Measurements from ENCODE around the gene DBF4B.
A peak's percentile ranks its signal among the peaks of the same experiment; 100 is the strongest.

The DBF4B gene

DNA sequence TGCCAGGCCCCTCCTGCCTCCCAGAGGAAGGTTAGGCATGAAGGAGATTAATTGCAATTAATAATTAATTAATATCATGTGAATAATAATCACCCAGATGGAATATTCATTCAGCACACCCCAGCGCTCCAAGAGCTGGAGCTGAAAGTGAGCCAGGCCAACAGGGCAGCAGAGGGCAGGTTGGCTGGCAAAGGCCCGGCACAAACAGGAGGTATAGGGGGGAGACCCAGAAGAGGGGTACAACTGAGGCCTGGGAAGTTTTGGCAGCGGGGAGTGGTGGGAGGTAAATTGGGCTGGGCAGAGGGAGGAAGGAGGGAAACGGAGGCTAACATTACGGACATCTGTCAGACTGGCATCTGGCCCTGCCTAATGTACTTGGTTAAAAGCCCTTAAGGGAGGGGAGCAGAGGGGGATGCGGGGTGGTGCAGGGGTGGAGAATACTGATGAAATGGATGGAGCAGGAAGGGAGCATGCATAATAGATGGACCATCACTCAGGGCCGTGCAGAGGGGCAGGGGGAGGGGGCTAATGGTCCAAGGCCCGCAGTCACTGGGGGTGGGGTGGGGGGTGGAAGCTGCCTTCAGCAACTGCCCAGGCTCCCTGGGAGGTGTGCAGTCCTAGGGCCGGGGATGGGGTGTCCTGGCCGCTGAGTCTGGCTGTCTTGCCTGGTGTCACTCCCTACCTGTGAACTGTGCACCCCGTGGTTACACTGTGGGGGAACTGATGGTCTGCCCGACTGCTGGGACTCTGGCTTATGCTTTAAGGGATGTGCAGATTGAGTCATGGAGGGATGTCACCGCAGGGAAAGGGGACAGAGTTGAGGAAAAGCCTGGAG is 52.2 kb downstream of the DBF4B start:
- DNase-seq = no peak

DNA sequence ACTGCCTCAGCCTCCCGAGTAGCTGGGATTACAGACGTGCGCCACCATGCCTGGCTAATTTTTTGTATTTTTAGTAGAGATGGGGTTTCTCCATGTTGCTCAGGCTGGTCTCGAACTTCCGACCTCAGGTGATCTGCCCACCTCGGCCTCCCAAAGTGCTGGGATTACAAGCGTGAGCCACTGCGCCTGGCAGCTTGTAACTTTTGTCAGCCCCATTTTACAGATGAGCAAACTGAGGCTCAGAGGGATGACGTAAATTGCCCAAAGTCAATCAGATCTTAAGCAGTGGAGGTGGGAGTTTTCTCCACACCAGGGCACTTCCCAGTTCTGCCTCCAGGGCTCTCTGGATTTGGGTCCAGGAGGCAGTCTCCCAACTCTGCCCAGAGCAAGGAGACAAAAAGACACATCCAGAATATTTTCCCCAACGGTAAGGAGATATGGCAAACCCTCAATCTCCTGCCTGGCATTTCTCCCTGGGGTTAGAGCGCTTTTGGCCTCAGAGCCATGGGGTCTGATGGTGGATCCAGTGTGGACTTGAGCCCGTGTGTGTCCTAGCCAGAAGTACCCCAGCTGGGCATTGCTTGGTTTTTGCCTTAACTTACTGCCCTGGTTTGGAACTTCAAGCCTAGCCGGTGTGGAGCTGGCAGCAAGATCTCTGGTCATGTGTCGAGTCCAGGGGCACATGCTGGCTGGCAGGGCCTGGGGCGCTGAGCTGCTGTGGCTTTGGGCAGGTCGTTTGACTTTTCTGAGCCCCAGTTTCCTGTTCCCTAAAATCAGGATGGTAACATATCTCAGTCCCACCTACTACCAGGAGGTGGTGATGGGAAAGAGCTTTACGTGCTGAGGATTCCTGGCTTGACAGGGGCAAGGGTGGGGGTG is 53.7 kb downstream of the DBF4B start:
- DNase-seq = no peak

DNA sequence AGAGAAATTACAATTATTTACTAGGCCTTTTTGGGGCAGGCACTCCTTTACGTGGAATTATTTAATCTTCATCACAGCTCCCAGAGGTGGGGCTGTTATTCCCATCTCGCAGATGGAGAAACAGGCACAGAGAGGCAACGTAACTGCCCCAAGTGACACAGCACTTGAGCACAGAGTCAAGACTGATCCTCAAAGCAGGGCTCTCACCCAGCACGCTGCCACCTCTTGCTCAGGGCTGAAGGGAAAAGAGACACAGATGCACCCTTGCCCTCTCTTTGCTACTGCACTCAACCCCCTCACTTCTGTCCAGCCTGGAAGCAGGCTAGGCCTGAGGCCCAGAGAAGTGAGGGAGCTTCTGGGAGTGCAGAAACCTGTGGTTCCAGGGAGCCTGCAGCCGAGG is 54.7 kb downstream of the DBF4B start:
- no peak for DNase-seq

DNA sequence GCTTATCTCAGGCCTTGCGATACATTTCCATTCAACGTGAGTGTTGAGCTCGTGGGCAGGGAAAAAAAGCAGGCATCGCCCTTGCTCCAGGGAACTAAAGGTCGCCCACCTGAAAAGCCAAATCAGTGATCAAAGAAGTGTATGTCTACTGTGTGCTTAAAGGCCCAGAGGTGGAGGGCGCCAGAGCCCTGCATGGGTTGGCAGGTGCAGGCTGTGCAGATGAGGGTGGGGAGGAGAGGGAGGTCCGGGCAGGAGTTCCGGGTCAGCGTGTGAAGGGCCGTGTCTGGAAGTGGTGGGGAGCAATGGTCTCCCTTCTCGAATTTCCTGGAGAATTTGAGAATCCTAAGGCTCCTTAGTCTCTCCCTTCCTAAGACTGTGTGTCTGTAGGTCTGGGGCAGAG is 57.5 kb downstream of the DBF4B start:
- no peak for DNase-seq

DNA sequence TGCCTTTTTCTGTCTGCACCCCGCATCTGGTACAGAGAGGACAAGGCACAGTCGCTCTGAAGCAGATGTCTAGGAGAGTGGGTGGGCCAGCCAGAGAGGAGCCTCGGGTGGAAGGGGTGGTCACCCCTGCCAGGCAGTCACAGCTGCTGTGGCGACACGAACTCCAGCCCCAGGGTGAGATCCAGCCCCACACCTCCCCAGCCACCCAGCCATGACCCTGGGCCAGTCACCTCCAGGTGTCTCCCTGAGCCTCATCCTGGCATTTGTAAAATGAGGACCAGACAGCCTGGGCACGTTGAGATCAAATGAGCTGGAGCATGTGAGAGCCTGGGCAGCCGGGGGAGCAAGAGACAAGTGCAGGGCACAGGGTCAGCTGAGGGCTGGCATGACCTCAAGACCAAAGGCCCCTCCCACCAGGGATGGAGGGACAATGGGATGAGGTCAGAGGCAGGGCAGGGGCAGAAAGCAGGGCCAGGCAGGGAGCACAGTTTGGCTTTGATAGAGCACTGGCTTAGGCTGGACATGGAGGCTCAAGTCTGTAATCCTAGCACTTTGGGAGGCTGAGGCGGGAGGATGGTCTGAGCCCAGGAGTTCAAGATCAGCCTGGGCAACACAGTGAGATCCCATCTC is 58.1 kb downstream of the DBF4B start:
- DNase-seq = no peak

DNA sequence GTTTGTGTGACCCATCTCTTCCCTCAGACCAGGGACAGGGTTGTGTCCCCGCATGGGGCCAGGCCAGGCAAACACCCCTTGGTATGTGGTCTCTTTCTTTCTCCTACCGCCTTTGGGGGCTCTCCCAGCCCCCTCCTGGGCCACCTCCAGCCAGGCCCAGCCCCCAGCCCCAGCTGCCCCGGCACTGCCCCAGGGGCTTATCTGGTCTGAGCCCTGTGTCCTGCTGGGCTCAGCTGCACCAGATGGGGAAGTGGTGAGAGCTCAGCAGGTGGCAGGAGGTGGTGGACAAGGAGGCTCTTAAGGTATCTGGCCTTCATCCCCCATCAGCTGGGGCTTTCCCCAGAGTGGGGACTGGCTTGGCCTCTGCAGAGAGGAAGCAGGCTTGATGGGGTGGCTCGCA is 59.0 kb downstream of the DBF4B start:
- DNase-seq = no peak

DNA sequence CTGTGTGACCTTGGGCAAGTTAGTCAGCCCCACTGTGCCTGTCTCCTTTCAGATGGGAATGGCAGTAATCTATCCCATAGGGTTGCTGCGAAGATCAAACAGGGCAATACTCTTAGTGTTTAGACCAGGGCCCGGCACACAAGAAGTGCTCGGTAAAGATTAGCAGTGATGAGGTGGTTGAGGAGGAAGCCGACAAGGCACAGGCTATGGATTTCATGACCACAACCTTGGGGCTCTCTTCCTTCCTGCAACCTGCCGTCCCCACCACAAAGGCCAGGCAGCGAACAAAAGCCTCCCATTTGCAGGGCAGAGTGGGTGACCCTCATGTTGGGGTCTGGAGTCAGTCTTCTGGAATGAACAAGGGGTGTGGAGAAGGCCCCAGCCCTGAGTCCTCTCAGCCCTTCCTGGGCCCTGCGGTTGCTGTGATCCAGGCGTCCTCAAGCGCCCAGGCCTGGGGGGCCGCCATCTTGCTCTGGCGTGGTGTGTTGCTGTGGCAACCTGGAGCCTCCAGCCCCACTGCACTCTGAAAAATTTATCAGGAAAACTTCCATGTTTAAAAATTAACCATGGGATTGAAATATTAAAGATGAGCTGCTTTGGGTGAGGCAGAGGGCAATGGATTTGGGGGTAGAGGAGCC is 60.2 kb downstream of the DBF4B start:
- DNase-seq = no peak

DNA sequence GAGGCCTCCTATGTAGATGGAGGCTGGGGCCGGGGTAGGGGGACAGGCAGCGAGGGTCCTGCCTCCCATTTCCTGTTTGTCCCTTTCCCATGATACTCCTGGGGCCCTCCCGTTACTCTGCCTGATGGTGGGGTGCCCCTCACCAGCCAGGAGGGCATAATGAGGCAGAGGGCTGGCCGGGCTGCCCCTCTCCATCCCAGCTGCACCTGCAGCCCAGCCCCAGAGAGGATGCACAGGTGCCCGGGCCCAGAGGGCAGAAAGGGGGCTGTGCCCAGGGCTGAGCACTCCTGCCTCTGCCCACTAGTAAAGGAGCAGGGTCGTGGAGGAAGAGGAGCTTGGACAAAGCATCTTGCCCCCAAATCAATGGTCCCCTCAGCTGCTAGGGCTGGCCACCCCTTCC is 60.8 kb downstream of the DBF4B start:
- no peak for DNase-seq

DNA sequence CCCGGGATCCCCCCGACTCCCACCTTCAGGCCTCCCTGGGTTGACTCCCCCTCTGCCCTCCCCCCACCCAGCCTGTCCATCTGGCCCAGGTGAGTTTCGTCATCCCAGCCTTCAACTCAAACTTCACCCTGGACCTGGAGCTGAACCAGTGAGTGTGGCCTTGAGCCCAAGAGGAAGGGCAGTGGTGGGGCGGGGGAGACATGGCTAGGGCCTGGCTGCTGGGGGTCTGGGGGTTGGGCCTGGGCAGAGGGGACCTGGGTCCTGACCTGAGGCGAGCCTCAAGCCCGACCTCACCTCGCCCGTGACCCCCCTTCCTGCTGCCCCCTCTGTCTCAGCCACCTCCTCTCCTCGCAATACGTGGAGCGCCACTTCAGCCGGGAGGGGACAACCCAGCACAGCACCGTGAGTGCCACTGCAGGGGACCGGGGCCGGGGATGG is 61.2 kb downstream of the DBF4B start:
- no peak for DNase-seq

DNA sequence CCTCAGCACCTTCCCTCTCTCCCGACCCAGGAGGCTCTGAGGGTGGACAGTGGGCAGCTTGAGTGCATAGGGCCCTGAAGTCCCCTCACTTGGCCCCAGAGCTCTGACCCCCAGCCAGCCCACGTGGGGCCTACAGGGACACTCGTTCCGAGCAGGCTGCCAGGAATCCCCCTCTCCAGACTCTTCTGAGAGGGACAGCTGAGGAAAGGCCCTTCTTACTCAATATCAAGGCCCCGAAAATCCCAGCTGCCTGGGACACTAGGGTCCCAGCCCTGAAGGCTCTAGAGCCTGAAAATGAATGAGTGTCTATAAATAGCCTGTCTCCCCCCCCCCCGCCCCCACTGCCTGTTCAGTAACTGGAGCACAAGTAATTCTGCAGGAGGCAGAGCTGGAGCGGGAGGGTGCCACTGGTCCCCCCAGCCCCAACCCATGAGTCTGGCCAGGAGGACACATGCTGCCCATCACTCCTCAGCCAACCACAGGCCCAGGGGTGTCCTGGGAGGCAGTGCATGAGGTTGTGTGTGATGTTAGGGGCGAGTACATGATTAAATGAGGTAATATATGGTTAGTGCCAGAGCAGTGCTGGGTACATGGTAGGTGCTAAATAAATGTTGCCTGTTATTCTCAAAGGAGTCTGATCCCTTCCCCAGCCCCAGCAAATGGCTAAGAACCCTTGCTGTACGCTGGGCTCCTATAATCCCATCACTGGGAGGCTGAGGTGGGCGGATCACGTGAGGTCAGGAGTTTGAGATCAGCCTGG is 61.9 kb downstream of the DBF4B start:
- no peak for DNase-seq

DNA sequence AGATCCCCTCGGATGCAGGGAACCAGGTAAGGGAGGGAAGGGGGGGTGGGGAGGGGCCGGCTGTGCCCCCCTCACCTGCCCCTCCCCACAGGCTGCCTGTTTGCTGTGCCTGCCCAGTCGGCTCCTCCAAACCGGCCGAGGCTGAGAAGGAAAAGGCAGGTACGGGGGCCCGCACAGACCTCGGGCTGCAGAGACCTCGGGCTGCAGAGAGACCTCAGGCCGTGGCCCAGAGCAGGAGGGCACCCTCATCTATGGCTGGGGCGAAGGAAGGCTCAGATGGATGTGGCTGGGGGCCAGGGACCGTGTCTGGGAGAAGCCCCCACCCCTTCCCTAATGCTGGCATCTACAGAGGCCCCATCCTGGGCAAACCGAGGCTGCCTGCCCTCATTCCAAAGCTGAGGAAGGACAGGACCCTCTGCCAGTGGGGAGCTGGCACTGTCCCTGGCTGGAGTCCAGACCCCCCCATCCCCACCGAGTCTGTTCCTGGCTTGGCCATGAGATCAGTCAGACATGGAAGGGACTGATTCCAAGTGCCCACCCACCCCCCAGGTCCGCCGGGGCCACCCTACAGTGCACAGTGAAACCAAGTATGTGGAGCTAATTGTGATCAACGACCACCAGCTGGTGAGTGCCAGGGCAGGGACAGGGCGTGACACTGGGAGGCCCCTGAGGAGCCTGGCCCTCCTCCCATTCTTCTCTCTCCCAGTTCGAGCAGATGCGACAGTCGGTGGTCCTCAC is 64.0 kb downstream of the DBF4B start:
- DNase-seq = no peak

DNA sequence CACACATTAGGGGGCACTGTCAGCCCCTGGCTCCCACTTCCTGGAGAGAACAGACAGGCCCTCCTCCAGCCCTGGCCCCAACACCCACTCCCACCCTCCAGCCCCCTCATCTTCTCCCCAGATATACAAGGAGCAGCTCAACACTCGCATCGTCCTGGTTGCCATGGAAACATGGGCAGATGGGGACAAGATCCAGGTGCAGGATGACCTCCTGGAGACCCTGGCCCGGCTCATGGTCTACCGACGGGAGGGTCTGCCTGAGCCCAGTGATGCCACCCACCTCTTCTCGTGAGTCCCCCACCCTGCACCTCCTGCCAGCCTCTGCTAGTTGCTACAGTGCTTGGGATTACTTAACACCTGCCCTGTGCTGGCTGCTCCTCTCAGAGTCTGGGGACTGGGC is 64.7 kb downstream of the DBF4B start:
- DNase-seq = no peak

DNA sequence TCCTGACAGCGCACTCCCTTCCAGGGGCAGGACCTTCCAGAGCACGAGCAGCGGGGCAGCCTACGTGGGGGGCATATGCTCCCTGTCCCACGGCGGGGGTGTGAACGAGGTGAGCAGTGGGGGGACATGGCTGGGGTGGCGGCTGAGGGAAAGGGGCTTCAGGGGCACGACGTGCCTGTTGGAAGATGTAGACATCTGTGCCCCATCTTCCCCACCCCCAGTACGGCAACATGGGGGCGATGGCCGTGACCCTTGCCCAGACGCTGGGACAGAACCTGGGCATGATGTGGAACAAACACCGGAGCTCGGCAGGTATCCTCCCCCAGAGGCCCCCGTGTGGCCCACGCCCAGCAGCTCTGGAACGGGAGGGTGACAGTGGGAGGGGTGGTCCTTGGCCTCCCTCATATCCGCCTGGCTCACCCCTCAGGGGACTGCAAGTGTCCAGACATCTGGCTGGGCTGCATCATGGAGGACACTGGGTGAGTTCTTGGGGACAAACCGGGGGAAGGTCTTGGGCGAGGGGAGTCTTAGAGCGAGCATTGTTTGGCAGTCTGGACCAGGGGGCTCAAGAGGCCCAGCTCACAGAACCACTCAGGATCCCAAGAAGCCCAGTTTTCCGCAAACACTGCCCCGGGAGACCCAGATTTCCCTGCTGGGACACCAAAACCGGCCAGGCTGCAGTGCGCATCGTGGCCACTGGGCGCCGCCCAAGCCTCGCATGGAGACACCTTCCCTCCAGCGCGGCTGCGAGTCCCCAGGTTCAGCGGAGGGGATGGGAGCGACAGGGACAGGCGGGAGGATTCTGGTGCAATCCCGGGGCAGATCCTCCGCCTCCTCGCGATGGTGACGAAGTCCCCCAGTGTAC is 66.0 kb downstream of the DBF4B start:
- peak; percentile 91 for DNase-seq

DNA sequence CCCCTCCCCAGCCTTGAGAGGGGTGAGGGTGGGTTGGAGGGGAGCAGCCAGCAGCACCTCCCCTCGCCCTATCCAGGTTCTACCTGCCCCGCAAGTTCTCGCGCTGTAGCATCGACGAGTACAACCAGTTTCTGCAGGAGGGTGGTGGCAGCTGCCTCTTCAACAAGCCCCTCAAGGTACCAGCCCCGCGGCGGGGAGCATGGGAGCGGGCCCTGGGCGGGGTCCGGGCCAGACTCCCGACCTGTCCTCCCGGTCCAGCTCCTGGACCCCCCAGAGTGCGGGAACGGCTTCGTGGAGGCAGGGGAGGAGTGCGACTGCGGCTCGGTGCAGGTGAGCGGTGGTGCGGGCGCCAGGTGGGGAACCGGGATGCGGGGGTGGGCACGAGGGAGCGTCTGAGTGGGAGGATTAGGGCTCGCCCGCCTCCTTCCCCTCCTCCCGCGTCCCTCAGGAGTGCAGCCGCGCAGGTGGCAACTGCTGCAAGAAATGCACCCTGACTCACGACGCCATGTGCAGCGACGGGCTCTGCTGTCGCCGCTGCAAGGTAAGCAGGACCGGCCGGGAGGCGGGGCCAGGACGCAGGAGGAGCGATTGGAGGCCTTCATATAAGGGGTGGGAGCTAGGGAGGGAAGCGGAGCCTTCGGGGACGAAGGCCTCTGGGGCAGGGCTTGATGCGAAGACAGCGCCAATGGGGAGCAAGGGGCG is 66.8 kb downstream of the DBF4B start:
- DNase-seq = peak; percentile 99

DNA sequence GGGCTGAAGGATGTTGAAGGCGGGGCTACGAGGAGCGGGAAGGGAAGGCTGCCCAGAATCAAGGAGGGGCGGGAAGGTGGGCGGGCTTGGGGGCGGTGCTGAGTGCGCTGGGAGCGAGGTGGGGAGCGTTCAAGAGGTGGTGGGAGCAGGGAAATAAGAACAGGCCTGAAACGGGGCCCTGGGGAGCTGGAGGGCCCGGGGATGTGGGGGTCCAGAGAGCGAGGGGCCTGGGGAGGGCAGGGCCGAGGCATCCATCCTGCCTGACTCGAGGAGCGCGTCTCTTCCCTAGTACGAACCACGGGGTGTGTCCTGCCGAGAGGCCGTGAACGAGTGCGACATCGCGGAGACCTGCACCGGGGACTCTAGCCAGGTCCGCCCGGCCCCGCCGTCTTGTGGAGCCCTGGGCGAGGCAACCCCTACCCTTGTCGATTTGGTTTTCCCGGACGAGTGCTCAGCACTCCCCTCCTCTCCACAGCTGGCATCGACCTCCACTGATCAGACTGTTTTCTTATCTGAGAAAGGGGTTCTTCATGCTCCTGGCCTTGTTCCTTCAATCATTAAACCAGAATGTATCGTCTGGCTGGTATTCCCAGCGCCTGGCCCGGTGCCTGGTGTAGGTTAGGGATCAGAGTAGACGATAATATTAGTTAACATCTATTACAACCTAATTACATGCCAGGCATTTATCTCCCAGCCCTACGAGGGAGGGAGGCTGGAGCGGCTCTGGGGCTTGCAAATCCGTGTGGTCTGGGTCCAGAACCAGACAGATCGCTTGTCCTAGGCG is 67.6 kb downstream of the DBF4B start:
- DNase-seq = no peak

DNA sequence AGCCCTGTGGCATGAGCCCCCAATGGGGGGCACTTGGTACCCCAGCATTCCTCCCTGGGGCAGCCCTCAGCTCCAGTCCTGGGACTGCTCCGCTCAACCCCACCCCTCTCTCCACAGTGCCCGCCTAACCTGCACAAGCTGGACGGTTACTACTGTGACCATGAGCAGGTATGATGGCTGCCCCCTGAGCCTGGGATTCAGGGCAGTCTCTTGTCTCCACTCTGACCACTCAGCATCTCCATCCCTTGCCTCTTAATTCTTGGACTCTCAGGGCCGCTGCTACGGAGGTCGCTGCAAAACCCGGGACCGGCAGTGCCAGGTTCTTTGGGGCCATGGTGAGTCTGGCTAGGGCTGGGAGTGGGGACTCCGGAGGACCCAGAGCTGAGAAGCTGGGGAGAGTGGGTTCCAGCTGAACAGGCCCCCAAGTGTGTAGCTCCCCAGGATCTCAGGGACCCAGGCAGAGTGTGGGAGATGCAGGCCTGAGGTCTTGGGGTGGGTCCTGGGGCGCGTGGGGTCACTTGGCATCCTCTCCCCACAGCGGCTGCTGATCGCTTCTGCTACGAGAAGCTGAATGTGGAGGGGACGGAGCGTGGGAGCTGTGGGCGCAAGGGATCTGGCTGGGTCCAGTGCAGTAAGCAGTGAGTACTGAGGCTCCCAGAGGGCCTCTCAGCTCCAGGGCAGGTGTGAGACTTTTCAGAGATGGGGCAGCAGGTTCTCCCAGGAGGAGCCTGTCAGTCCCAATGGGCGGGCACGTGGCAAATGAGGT is 68.3 kb downstream of the DBF4B start:
- DNase-seq = no peak

DNA sequence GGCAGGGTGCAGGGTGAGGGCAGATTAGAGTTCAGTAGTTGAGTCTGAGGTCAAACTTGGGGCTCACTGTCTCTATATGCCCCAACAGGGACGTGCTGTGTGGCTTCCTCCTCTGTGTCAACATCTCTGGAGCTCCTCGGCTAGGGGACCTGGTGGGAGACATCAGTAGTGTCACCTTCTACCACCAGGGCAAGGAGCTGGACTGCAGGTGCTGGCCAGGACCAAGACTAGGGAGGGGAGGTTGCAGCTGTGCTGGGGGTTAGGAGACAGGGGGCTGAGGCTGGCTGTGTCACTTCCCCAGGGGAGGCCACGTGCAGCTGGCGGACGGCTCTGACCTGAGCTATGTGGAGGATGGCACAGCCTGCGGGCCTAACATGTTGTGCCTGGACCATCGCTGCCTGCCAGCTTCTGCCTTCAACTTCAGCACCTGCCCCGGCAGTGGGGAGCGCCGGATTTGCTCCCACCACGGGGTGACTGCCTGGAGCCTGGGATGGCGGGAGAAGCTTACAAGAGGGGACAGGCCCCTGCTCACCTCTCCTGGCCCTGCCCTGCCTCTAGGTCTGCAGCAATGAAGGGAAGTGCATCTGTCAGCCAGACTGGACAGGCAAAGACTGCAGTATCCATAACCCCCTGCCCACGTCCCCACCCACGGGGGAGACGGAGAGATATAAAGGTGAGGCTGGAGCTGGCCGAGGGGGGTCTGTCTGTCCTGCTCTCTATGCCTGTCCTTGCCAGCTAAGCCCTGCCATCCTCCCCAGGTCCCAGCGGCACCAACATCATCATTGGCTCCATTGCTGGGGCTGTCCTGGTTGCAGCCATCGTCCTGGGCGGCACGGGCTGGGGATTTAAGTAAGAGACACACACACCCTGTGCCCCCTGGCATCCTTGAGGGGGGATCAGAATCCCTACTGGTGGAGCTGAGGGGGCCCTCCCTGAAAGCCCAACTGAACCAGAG is 69.2 kb downstream of the DBF4B start:
- no peak for DNase-seq

All from NCI-H345 (cell line).